Loucy (cell line): ENCODE results near the gene MGAT5.

Experiments
- H2AFZ ChIP-seq: fragments of 200-600 bp; sonication (generic); 2 replicates; pipeline ENCODE4 v1.6.0; 2016; ENCODE audit warnings: antibody characterized with exemption, mild to moderate bottlenecking, low read length, moderate library complexity
- H3F3A ChIP-seq: fragments of 200-600 bp; 2 replicates; pipeline ENCODE4 v1.6.0; 2016; ENCODE audit warnings: antibody characterized with exemption, low read depth, mild to moderate bottlenecking
- H3K27me3 ChIP-seq: fragments of 200-600 bp; sonication (generic); 2 replicates; pipeline ENCODE4 v1.6.1; 2014; ENCODE audit warnings: low read length, mild to moderate bottlenecking; ENCODE audit not compliant: insufficient read depth, poor library complexity, severe bottlenecking
- H3K36me3 ChIP-seq: fragments of 200-600 bp; sonication (generic); 2 replicates; pipeline ENCODE4 v1.6.1; 2016; ENCODE audit warnings: low read length; ENCODE audit not compliant: insufficient read depth
- H3K4me1 ChIP-seq: fragments of 200-600 bp; sonication (generic); 2 replicates; pipeline ENCODE4 v1.5.1; 2014; ENCODE audit warnings: low read length, mild to moderate bottlenecking; ENCODE audit not compliant: insufficient read depth, poor library complexity, severe bottlenecking
- H3K4me2 ChIP-seq: fragments of 200-600 bp; sonication (generic); 2 replicates; pipeline ENCODE4 v1.6.0; 2014; ENCODE audit warnings: antibody characterized with exemption, low read length, low read depth, mild to moderate bottlenecking; ENCODE audit not compliant: poor library complexity, severe bottlenecking
- H3K4me3 ChIP-seq: fragments of 200-600 bp; sonication (generic); 2 replicates; pipeline ENCODE4 v1.5.1; 2014; ENCODE audit warnings: low read length, mild to moderate bottlenecking, mixed read lengths; ENCODE audit not compliant: poor library complexity, severe bottlenecking
- H3K79me2 ChIP-seq: fragments of 200-600 bp; sonication (generic); 2 replicates; pipeline ENCODE4 v1.6.1; 2014; ENCODE audit warnings: low read length; ENCODE audit not compliant: insufficient read depth
- H3K9ac ChIP-seq: fragments of 200-600 bp; sonication (generic); 2 replicates; pipeline ENCODE4 v1.6.0; 2014; ENCODE audit warnings: mild to moderate bottlenecking, low read depth, low read length, moderate library complexity; ENCODE audit not compliant: poor library complexity, severe bottlenecking
- H3K9me2 ChIP-seq: fragments of 200-600 bp; sonication (generic); replicated peaks from 2 replicates; pipeline ENCODE4 v1.6.1; 2016; ENCODE audit warnings: low read depth, low read length, mixed read lengths
- H3K9me3 ChIP-seq: fragments of 200-600 bp; sonication (generic); 2 replicates; pipeline ENCODE4 v1.6.1; 2014; ENCODE audit warnings: mild to moderate bottlenecking, antibody characterized with exemption, low read length, low read depth; ENCODE audit not compliant: insufficient read depth
- H4K20me1 ChIP-seq: fragments of 200-600 bp; sonication (generic); 2 replicates; pipeline ENCODE4 v1.6.0; 2014; ENCODE audit warnings: antibody characterized with exemption, low read length, mild to moderate bottlenecking; ENCODE audit not compliant: insufficient read depth, poor library complexity, severe bottlenecking
- CTCF ChIP-seq: fragments of 200-600 bp; sonication (generic); conservative IDR thresholded peaks from 2 replicates; pipeline ENCODE4 v1.5.1; 2014; ENCODE audit warnings: mild to moderate bottlenecking, antibody characterized with exemption, low read length
- EZH2phosphoT487 ChIP-seq: fragments of 200-600 bp; IDR thresholded peaks from 2 replicates; pipeline ENCODE4 v1.6.1; 2018; ENCODE audit warnings: antibody characterized with exemption, mild to moderate bottlenecking, moderate library complexity, borderline replicate concordance

MGAT5 gene

GRCh38 chr2:134493797-134494196 is 239.9 kb downstream of the MGAT5 start:
- Histone ChIP-seq H2AFZ (no peak overlapping the region), H3F3A (no peaks in the 10 kb centered on the region), H3K4me2 (no peak overlapping the region), H3K27me3 (no peaks in the 10 kb centered on the region), H3K9ac (no peak overlapping the region), H3K36me3 (no peaks in the 10 kb centered on the region), H3K4me3 (no peak overlapping the region), H3K4me1 (no peaks in the 10 kb centered on the region), H3K9me2 (no peaks in the 10 kb centered on the region), H3K79me2 (no peaks in the 10 kb centered on the region), H4K20me1 (no peaks in the 10 kb centered on the region), H3K9me3 (no peaks in the 10 kb centered on the region)
- no peak for TF ChIP-seq EZH2phosphoT487
- TF ChIP-seq CTCF, result no peak

GRCh38 chr2:134498654-134499053 is 244.8 kb downstream of the MGAT5 start:
- Histone ChIP-seq H4K20me1 (no peaks in the 10 kb centered on the region), H3K27me3 (no peaks in the 10 kb centered on the region), H3K36me3 (no peaks in the 10 kb centered on the region), H3K4me2 (no peak overlapping the region), H3K9ac (no peak overlapping the region), H3K79me2 (no peaks in the 10 kb centered on the region), H3K9me3 (no peaks in the 10 kb centered on the region), H3K4me3 (no peak overlapping the region), H2AFZ (no peak overlapping the region), H3F3A (no peaks in the 10 kb centered on the region), H3K4me1 (no peaks in the 10 kb centered on the region), H3K9me2 (no peaks in the 10 kb centered on the region)
- no peak for TF ChIP-seq CTCF
- TF ChIP-seq EZH2phosphoT487, result no peak

GRCh38 chr2:134499307-134499926 is 245.5 kb downstream of the MGAT5 start:
- Histone ChIP-seq H4K20me1 (no peaks in the 10 kb centered on the region), H3K9me3 (no peaks in the 10 kb centered on the region), H3F3A (no peaks in the 10 kb centered on the region), H3K9me2 (no peaks in the 10 kb centered on the region), H3K9ac (no peak overlapping the region), H3K27me3 (no peaks in the 10 kb centered on the region), H3K36me3 (no peaks in the 10 kb centered on the region), H3K4me3 (no peak overlapping the region), H2AFZ (no peak overlapping the region), H3K4me1 (no peaks in the 10 kb centered on the region), H3K79me2 (no peaks in the 10 kb centered on the region), H3K4me2 (no peak overlapping the region)
- TF ChIP-seq EZH2phosphoT487, result no peak
- no peak for TF ChIP-seq CTCF
